Type B pancreatic cell (in vitro differentiated cells): ENCODE measurements around the gene COL23A1. TPM values are rescaled to one million over a fixed set of nuclear protein-coding genes. Genes with fewer than 3 reads are reported as not detected.
"Not testable (repeated sequence)": the region's sequence is repeated elsewhere in the genome, so short reads cannot be mapped to it uniquely, and the experiment has no call there.

ENCODE experiments used
- DNase-seq: peaks from one replicate; pipeline ENCODE4 v3.0.0; 2021; ENCODE audit warnings: mixed read lengths; ENCODE audit not compliant: unreplicated experiment; ENCODE audit errors: extremely low spot score
- H3K27ac Mint-ChIP-seq: 2 replicates; pipeline ENCODE4 v1.8.0; 2021; ENCODE audit warnings: mild to moderate bottlenecking, mixed read lengths
- H3K27me3 Mint-ChIP-seq: 2 replicates; pipeline ENCODE4 v1.8.0; 2021; ENCODE audit warnings: mixed read lengths
- H3K36me3 Mint-ChIP-seq: 2 replicates; pipeline ENCODE4 v1.8.0; 2021; ENCODE audit warnings: mixed read lengths
- H3K4me1 Mint-ChIP-seq: one replicate; pipeline ENCODE4 v1.8.0; 2021; ENCODE audit warnings: mixed read lengths; ENCODE audit not compliant: unreplicated experiment
- H3K4me3 Mint-ChIP-seq: 2 replicates; pipeline ENCODE4 v1.8.0; 2021; ENCODE audit warnings: mild to moderate bottlenecking, mixed read lengths
- H3K9me3 Mint-ChIP-seq: 2 replicates; pipeline ENCODE4 v1.8.0; 2021; ENCODE audit warnings: mixed read lengths
- total RNA-seq: library from RNA; stranded (reverse); gene quantifications from 2 replicates; pipeline ENCODE4 v1.2.1, GENCODE V29; 2021; ENCODE audit warnings: low replicate concordance
- TF ChIP-seq, protein P1 (sequence below): fragments of 200-600 bp; sonication (generic); conservative IDR thresholded peaks from 2 replicates; pipeline ENCODE4 v1.5.0; 2021; ENCODE audit warnings: antibody characterized with exemption, mild to moderate bottlenecking

The COL23A1 gene
- total RNA-seq, 1 donor from 2014 or later, result 15.5 TPM

GRCh38 chr5:178244576-178244975 is 345.6 kb downstream of the COL23A1 start:
- H3K27ac Mint-ChIP-seq, result no peak overlapping the region
- peaks cover 3% of the 10 kb centered on the region for H3K27me3 Mint-ChIP-seq
- no peaks in the 10 kb centered on the region for H3K9me3 Mint-ChIP-seq
- H3K4me3 Mint-ChIP-seq, result no peak overlapping the region
- no peak for DNase-seq
- H3K36me3 Mint-ChIP-seq, result no peaks in the 10 kb centered on the region
- TF ChIP-seq, protein P1, sequence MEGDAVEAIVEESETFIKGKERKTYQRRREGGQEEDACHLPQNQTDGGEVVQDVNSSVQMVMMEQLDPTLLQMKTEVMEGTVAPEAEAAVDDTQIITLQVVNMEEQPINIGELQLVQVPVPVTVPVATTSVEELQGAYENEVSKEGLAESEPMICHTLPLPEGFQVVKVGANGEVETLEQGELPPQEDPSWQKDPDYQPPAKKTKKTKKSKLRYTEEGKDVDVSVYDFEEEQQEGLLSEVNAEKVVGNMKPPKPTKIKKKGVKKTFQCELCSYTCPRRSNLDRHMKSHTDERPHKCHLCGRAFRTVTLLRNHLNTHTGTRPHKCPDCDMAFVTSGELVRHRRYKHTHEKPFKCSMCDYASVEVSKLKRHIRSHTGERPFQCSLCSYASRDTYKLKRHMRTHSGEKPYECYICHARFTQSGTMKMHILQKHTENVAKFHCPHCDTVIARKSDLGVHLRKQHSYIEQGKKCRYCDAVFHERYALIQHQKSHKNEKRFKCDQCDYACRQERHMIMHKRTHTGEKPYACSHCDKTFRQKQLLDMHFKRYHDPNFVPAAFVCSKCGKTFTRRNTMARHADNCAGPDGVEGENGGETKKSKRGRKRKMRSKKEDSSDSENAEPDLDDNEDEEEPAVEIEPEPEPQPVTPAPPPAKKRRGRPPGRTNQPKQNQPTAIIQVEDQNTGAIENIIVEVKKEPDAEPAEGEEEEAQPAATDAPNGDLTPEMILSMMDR, result no peak
- H3K4me1 Mint-ChIP-seq, result no peaks in the 10 kb centered on the region

GRCh38 chr5:178242416-178242815 is 347.8 kb downstream of the COL23A1 start:
- Mint-ChIP-seq H3K4me3 (no peak overlapping the region), H3K27me3 (peaks cover 3% of the 10 kb centered on the region), H3K4me1 (no peaks in the 10 kb centered on the region), H3K36me3 (no peaks in the 10 kb centered on the region), H3K9me3 (no peaks in the 10 kb centered on the region), H3K27ac (no peak overlapping the region)
- TF ChIP-seq, protein P1, result no peak
- DNase-seq, result no peak

DNA sequence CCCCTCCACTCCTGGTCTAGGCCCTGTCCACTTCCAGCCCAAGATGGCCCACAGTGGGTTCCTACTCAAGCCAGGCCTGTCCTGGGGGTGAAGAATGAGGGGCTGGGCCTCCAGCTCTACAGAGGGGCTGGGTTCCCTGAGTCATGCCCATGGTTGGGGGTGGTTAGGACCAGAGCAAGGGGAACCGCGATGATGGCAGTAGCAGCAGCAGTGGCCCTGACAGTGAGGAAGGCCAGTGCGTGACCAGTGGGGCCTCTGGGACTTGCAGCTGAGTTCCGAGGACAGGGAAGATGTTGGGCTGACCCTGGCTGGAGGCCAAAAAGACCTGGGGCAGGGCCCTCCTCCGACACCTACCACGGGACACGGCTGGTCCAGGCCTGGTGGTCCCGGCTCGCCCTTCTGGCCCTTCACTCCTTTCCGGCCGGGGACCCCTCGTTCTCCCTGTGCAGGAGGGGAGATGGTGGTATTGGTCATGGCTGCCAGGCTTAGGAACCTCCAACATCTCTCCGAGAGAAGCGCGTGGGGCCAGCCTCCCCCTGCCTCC is 348.4 kb downstream of the COL23A1 start:
- Mint-ChIP-seq H3K27ac (no peak overlapping the region), H3K36me3 (no peaks in the 10 kb centered on the region), H3K4me1 (no peaks in the 10 kb centered on the region), H3K27me3 (peaks cover 3% of the 10 kb centered on the region), H3K4me3 (no peak overlapping the region), H3K9me3 (no peaks in the 10 kb centered on the region)
- TF ChIP-seq, protein P1, result no peak
- no peak for DNase-seq

DNA sequence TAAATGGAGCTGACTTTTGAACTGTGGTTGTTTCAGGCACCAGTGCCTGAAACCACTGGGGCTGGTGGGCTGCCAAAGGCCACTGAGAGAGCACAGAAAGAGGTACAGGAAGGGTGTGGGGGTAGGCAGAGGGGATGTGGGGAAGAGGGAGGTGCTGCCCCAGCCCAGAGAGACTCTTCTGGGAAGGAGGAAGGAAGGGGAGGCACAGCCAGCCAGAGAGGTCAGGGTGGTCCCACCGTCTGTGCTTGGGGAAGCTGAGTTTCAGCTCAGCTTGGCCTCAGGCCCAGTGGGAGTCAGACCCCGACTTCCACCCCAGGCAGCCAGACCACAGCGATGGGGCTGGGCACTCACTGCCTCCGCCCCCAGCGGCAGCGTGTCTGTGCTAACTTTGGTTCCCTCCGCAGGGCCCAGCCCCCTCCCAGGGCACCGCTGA is 348.9 kb downstream of the COL23A1 start:
- no peaks in the 10 kb centered on the region for H3K36me3 Mint-ChIP-seq

GRCh38 chr5:178240766-178241165 is 349.4 kb downstream of the COL23A1 start:
- Mint-ChIP-seq H3K36me3 (no peaks in the 10 kb centered on the region), H3K4me1 (peaks cover 5% of the 10 kb centered on the region), H3K27me3 (peaks cover 3% of the 10 kb centered on the region), H3K27ac (no peak overlapping the region), H3K4me3 (no peak overlapping the region), H3K9me3 (no peaks in the 10 kb centered on the region)
- DNase-seq, result no peak
- TF ChIP-seq, protein P1, result no peak

More for the DNA sequence above, 348.9 kb downstream of the COL23A1 start:
- TF ChIP-seq, protein P1, result no peak
- peaks cover 5% of the 10 kb centered on the region for H3K4me1 Mint-ChIP-seq
- DNase-seq, result no peak
- no peak overlapping the region for H3K27ac Mint-ChIP-seq
- H3K4me3 Mint-ChIP-seq, result no peak overlapping the region
- H3K27me3 Mint-ChIP-seq, result peaks cover 3% of the 10 kb centered on the region
- no peaks in the 10 kb centered on the region for H3K9me3 Mint-ChIP-seq

- TF ChIP-seq, protein P1, result no peak
- Mint-ChIP-seq H3K9me3 (no peaks in the 10 kb centered on the region), H3K36me3 (no peaks in the 10 kb centered on the region), H3K4me3 (no peak overlapping the region), H3K4me1 (peaks cover 5% of the 10 kb centered on the region), H3K27me3 (peaks cover 3% of the 10 kb centered on the region), H3K27ac (no peak overlapping the region)
- no peak for DNase-seq
Measured at GRCh38 chr5:178240341-178240741, 349.9 kb downstream of the COL23A1 start.

DNA sequence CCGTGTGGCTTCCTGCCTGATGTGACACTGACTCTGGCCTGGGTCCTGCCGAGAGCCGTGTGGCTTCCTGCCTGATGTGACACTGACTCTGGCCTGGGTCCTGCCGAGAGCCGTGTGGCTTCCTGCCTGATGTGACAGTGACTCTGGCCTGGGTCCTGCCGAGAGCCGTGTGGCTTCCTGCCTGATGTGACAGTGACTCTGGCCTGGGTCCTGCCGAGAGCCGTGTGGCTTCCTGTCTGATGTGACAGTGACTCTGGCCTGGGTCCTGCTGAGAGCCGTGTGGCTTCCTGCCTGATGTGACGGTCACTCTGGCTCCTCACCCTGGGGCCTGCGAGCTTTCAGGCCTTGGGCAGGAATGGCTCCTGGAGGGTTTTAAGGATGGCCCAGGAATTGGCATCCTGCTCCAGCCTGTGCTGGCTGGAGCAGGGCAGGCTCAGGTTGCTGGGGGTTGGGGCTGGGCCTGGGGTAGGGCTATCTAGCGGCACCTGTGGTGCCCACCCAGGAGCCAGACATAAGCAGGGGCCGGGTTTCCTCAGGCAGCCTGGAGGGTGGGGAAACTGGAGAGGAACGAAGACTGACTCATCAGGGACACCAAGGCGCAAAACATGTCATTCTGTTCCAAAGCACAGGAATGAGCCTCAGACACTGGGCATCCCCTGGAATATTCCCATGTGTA is 350.4 kb downstream of the COL23A1 start:
- H3K4me1 Mint-ChIP-seq, H3K9me3 Mint-ChIP-seq, H3K27me3 Mint-ChIP-seq, DNase-seq, H3K36me3 Mint-ChIP-seq, H3K27ac Mint-ChIP-seq, H3K4me3 Mint-ChIP-seq: not testable (repeated sequence)
